ENCODE results near the gene CEBPA.

DNA sequence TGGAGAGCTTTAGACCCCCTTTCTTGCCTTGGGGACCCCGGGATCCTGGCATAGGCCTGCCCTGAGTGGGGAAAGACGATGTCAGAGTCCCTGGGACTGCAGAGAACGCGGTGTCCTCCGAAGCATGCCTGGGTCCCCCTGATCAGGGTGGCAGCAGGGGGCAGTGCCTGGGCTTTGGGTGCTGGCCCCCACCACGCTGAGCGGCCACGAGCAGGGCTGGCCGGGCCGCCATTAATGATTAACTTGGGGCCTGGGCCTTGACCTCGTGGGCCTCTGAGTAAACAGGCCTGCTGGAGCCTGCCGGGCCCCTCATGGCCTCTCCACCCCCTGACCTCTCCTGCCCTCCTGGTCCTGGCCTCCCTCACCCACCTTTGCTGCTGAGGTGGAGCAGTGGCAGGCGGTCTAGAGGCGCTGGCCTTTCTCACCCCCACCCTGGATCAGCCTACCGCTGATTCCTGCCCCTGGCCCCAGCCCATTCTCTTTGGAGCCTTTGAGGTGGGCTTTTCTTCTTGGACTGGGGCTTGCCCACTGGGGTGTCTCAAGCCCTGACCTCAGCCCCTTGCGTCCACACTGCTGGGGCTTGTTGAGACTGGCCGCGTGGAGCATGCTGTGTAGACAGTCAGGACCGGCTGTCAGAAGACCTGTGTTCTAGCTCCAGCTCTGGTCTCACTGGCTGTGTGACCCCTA, 26.3 kb downstream of the CEBPA start:
- TF ChIP-seq, protein P1, sequence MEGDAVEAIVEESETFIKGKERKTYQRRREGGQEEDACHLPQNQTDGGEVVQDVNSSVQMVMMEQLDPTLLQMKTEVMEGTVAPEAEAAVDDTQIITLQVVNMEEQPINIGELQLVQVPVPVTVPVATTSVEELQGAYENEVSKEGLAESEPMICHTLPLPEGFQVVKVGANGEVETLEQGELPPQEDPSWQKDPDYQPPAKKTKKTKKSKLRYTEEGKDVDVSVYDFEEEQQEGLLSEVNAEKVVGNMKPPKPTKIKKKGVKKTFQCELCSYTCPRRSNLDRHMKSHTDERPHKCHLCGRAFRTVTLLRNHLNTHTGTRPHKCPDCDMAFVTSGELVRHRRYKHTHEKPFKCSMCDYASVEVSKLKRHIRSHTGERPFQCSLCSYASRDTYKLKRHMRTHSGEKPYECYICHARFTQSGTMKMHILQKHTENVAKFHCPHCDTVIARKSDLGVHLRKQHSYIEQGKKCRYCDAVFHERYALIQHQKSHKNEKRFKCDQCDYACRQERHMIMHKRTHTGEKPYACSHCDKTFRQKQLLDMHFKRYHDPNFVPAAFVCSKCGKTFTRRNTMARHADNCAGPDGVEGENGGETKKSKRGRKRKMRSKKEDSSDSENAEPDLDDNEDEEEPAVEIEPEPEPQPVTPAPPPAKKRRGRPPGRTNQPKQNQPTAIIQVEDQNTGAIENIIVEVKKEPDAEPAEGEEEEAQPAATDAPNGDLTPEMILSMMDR (IDR thresholded peaks at IDR 0.05; ENCODE audit: insufficient read depth, low read length, poor library complexity, severe bottlenecking): no peak
- no peak for TF ChIP-seq EZH2phosphoT487 (conservative IDR thresholded peaks at IDR 0.05; ENCODE audit: low read length)

All from SU-DHL-6 (cell line).